Transverse colon (tissue), 4 donors: Measurements from ENCODE around the gene HIVEP3.

ENCODE experiments used
- EP300 ChIP-seq: sonication (generic); formaldehyde crosslinking; IDR thresholded peaks from one replicate; pipeline ENCODE4 v1.6.1; 2017; ENCODE audit warnings: antibody characterized with exemption, low read depth
- POLR2A ChIP-seq: fragments of 450-650 bp; IDR thresholded peaks from one replicate; pipeline ENCODE4 v1.6.1; 2016; ENCODE audit warnings: antibody characterized with exemption, mild to moderate bottlenecking, moderate library complexity
- POLR2AphosphoS5 ChIP-seq, 3 donors: sonication (generic); formaldehyde crosslinking; IDR thresholded peaks; one replicate each; pipeline ENCODE4 v1.6.1; 2016; ENCODE audit warnings: antibody characterized with exemption in 3 of 3
- TF ChIP-seq, protein P1 (sequence below), 5 experiments: fragments of 200-600 bp in 3 of 5; fragments of 450-650 bp in 2 of 5; sonication (generic) in 3 of 5; IDR thresholded peaks; 1 replicate in 2 of 5; 2 replicates in 3 of 5; pipeline ENCODE4 v1.5.1; 2016 to 2017; ENCODE audit warnings: antibody characterized with exemption in 5 of 5, inconsistent platforms in 3 of 5, mild to moderate bottlenecking in 2 of 5, moderate library complexity in 1 of 5

DNA sequence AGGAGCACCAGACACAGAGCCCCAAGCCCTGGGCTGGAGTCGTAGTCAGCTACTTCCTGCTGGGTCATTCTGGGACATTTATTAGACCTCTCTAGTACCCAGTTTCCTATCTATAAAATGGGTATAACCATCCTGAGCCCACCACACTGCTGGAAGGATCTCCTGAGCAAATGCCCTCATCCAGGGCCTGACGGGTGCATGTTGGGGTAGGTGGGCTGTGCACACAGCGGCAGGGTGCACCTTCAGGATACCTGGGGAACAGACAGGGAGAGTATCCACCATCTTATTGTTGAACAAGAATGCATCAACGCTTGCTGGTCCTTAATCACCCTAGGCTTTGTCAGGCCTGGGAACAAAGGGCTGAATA lies 191.0 kb downstream of the HIVEP3 start:
- TF ChIP-seq POLR2AphosphoS5 (IDR thresholded peaks at IDR 0.05) (no peak), POLR2A (no peak), EP300 (no peak)
- TF ChIP-seq, protein P1, sequence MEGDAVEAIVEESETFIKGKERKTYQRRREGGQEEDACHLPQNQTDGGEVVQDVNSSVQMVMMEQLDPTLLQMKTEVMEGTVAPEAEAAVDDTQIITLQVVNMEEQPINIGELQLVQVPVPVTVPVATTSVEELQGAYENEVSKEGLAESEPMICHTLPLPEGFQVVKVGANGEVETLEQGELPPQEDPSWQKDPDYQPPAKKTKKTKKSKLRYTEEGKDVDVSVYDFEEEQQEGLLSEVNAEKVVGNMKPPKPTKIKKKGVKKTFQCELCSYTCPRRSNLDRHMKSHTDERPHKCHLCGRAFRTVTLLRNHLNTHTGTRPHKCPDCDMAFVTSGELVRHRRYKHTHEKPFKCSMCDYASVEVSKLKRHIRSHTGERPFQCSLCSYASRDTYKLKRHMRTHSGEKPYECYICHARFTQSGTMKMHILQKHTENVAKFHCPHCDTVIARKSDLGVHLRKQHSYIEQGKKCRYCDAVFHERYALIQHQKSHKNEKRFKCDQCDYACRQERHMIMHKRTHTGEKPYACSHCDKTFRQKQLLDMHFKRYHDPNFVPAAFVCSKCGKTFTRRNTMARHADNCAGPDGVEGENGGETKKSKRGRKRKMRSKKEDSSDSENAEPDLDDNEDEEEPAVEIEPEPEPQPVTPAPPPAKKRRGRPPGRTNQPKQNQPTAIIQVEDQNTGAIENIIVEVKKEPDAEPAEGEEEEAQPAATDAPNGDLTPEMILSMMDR (IDR thresholded peaks at IDR 0.05) = no peak
